ENCODE measurements around the gene TMEM179B.

DNA sequence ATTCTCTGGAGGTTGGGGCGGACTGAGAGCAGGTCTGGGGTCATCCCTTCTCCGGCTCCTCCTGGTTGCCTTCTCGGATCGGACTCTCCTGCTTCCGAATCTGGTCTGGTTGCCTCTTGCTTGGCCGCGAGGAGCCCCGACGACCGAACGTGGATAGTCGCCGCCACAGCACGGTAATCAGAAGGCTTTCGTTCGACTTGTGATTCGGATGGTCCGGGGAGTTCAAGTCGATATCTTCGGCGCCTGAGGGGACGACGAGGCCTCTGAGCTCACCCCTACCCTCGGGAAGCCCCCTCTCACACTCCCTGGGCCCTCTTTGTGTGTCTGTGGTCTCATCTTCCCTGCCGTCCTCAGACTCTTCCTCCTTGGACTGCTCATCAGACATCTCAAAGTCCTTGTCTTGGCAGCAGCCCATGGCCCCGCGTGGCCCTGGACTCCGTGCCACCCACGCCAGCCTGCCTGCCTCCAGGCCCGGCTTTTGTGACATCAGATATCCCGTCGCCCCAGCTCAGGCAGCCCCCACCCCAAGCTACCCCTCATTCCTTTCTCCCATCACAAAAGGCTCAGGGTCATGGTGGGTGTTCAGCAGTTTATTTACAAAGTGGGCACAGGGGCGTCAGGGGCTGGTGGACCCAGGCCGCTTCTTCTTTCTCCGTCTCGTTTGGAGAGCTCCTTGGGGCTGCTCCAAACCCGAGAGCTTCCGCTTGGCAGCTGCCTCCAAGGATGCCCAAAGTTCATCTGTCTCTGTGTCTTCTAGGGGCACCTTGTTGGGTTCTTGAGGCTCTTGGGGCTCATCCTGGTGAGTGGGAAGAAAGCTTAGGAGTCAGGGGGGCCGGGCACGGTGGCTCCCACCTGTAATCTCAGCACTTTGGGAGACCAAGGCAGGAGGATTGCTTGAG is 45.4 kb downstream of the TMEM179B start, which contains the start of gene TEX54:
- no peak for TF ChIP-seq TAF1 (IDR thresholded peaks at IDR 0.05; ENCODE audit: borderline replicate concordance, insufficient read depth, low read length)
- TF ChIP-seq, protein P1, sequence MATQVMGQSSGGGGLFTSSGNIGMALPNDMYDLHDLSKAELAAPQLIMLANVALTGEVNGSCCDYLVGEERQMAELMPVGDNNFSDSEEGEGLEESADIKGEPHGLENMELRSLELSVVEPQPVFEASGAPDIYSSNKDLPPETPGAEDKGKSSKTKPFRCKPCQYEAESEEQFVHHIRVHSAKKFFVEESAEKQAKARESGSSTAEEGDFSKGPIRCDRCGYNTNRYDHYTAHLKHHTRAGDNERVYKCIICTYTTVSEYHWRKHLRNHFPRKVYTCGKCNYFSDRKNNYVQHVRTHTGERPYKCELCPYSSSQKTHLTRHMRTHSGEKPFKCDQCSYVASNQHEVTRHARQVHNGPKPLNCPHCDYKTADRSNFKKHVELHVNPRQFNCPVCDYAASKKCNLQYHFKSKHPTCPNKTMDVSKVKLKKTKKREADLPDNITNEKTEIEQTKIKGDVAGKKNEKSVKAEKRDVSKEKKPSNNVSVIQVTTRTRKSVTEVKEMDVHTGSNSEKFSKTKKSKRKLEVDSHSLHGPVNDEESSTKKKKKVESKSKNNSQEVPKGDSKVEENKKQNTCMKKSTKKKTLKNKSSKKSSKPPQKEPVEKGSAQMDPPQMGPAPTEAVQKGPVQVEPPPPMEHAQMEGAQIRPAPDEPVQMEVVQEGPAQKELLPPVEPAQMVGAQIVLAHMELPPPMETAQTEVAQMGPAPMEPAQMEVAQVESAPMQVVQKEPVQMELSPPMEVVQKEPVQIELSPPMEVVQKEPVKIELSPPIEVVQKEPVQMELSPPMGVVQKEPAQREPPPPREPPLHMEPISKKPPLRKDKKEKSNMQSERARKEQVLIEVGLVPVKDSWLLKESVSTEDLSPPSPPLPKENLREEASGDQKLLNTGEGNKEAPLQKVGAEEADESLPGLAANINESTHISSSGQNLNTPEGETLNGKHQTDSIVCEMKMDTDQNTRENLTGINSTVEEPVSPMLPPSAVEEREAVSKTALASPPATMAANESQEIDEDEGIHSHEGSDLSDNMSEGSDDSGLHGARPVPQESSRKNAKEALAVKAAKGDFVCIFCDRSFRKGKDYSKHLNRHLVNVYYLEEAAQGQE (IDR thresholded peaks at IDR 0.05; ENCODE audit: insufficient read depth in 1 of 2, low read depth in 2 of 2, low read length in 2 of 2): no peak
- TF ChIP-seq POLR2AphosphoS5 (IDR thresholded peaks at IDR 0.05; ENCODE audit: low read depth, low read length): no peak; the same call in 1 of the 2 replicates
- TF ChIP-seq FOXP2 (optimal IDR thresholded peaks at IDR 0.05; ENCODE audit: borderline replicate concordance, extremely low read depth, extremely low read length, insufficient read depth): no peak
